Colonic mucosa (tissue), 4 donors: ENCODE data around the gene DIAPH3. TPM values are rescaled to one million over a fixed set of nuclear protein-coding genes. Genes with fewer than 3 reads are reported as not detected.
"Not testable (repeated sequence)": the region's sequence is repeated elsewhere in the genome, so short reads cannot be mapped to it uniquely, and the experiment has no call there.

Source experiments
- DNase-seq: peaks from one replicate; pipeline ENCODE4 v3.0.0-alpha.2; 2020
- H3K27ac ChIP-seq: fragments of 200-600 bp; one replicate; pipeline ENCODE4 v1.8.0; 2021
- H3K27me3 ChIP-seq: fragments of 200-600 bp; one replicate; pipeline ENCODE4 v1.8.0; 2021
- H3K36me3 ChIP-seq: fragments of 200-600 bp; one replicate; pipeline ENCODE4 v1.8.0; 2021
- H3K4me1 ChIP-seq: fragments of 200-600 bp; one replicate; pipeline ENCODE4 v1.8.0; 2021; ENCODE audit warnings: mild to moderate bottlenecking
- H3K4me3 ChIP-seq: fragments of 200-600 bp; one replicate; pipeline ENCODE4 v1.8.0; 2021
- H3K9ac ChIP-seq, 2 donors: one replicate each; pipeline ENCODE4 v1.7.0; 2013; ENCODE audit warnings: control low read depth in 2 of 2, low read depth in 2 of 2, low read length in 2 of 2
- H3K9me3 ChIP-seq: fragments of 200-600 bp; one replicate; pipeline ENCODE4 v1.8.0; 2021
- CTCF ChIP-seq: fragments of 200-600 bp; IDR thresholded peaks from one replicate; pipeline ENCODE4 v1.8.0; 2022; ENCODE audit warnings: antibody characterized with exemption, mild to moderate bottlenecking
- intact Hi-C: fragments of 100-400 bp; cut with DNase I; formaldehyde crosslinking; loops from one replicate; pipeline ENCODE4 v1.14.1; 2022
- total RNA-seq, 2 donors: library from RNA; stranded (reverse); fragmentation: NEBNext Ultra II Directional in 1 of 2; extraction: Animal tissue kit (Norgen Biotek cat#: 25700) in 1 of 2; gene quantifications; one replicate each; pipeline ENCODE4 v1.2.1, GENCODE V29; 2021
- donor health status: healthy.
- donor health status: DM: no; HTN: no; CAD: no.
- donor health status: DM: no; HTN: no; CAD: no.

The DIAPH3 gene
- total RNA-seq, result 10 to 100 TPM in 1 of 2 donors, 1 to 10 TPM in 1; 5.1 to 14.5 TPM

DNA sequence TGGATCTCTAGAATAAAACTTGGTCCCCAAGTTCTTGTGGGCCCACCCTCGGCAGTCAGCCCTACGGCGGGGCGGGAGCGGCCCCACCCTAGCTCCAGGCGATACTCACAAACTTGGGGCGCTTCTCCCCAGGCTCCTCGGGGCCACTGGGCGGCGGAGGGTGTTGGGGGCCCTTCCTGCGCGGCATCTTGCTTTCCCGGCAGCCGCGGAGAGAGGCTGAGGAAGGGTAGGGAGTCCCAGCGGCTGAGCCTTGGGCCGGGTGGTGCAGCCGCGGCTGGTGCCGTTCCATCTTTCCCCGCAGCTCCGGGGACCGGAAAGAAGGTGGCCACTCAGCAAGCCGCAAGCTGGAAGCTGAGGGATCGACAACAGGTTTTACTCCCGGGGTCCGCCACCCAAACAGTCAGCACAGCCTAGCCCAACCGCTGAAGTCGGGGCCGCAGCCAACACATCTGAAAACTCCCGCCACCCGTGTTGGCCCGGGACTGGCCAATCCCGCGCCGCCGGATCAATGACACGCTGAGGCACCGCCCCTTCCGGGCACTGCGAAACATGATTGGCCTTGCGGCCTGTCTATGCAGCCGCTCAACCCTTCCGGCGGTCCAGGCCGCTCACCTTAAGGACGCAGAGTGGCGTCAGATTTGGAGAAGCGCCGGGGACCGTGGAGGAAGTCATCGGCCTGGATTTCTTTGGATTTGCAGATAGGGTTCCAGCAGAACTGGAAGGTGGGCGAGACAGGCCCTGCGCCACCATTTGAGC is at the start of gene DIAPH3:
TSS of gene DIAPH3 (minus strand) at position 451 of the 756 bp plus-strand sequence. CDS start at position 289, 162 bp downstream.
- no peaks in the 10 kb centered on the region for H3K4me1 ChIP-seq
- peak within 1 kb of the TSS; percentile 88 for H3K27ac ChIP-seq
- H3K9me3 ChIP-seq, result no peaks in the 10 kb centered on the region
- no peaks in the 10 kb centered on the region for H3K27me3 ChIP-seq
- no peak for TF ChIP-seq CTCF
- no peaks in the 10 kb centered on the region for H3K36me3 ChIP-seq
- H3K4me3 ChIP-seq, result peak within 1 kb of the TSS; percentile 82
- peak within 1 kb of the TSS; percentile 61 to 95 for H3K9ac ChIP-seq
- intact Hi-C loops, result loop anchor here (10.0 kb wide), 1 partner anchor 241 kb away; no protein-coding TSS in a partner anchor
- DNase-seq, result peak; percentile 98

- H3K27me3 ChIP-seq, result no peaks in the 10 kb centered on the region
- no peak overlapping the region for H3K9ac ChIP-seq
- H3K27ac ChIP-seq, result no peak overlapping the region
- no peaks in the 10 kb centered on the region for H3K36me3 ChIP-seq
- no peak for DNase-seq
- TF ChIP-seq CTCF, result no peak
- no peaks in the 10 kb centered on the region for H3K9me3 ChIP-seq
- no peaks in the 10 kb centered on the region for H3K4me1 ChIP-seq
- H3K4me3 ChIP-seq, result no peak overlapping the region
- intact Hi-C loops, result no loop called here
Measured at GRCh38 chr13:60213236-60213744, 49.6 kb upstream of the DIAPH3 start.

DNA sequence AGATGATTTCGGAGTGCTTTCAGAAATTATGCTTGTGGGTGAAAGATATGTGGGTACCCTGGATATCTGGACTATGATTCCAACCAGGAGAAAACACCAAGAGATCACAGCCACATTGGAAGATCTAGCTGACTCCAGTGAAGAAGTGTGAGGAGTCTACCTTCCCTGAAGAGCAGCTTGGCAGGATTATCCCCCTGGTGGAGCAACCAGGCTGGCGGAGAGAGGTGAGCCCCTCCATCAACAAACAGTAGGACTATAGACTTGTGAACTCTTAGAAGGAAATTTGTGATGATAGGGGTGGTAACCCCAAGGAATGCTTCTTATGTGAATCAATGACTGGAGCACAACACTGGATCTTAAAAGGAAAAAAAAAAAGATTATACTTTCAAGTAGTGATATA is 47.8 kb upstream of the DIAPH3 start:
- no peak for TF ChIP-seq CTCF
- Histone ChIP-seq H3K27ac (no peak overlapping the region), H3K9ac (no peak overlapping the region), H3K4me3 (no peak overlapping the region), H3K36me3 (no peaks in the 10 kb centered on the region), H3K9me3 (no peaks in the 10 kb centered on the region), H3K4me1 (no peaks in the 10 kb centered on the region), H3K27me3 (no peaks in the 10 kb centered on the region)
- intact Hi-C loops, result no loop called here
- DNase-seq, result no peak

DNA sequence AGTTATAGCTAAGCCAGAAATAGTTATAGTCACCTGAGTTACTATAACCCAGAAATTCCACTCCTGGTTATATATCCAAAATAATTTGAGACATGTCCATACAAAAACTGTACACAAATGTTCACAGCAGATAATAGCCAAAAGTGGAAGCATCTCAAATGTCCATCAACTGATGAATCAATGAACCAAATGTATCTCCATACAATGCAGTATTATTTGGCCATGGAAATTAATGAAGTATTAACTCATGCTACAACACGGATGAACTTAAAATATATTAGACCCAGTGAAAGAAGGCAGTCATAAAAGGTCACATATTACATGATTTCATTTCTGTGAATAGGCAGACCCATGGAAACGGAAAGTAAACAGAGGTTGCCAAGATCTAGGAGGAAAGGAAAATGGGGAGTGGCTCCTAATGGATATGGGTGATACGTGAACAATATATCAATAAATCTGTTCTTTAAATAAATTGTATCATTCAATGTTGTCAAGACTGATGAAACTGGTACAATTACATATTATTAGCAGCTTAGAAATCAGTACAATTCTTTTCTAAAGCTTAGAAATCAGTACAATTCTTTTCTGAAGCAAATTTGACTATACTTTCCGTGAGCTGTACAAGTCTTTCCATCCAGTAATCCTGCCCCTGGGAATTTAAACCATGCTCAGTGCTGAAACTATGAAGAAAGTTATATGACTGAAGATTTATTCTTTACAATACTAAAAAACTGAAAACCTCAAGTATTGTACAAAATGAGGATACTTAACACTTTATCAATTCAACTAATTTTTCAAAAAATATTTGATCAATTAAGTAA is 47.0 kb upstream of the DIAPH3 start:
- H3K36me3 ChIP-seq, result no peaks in the 10 kb centered on the region
- DNase-seq, result no peak
- no peak overlapping the region for H3K4me3 ChIP-seq
- no peak overlapping the region for H3K9ac ChIP-seq
- intact Hi-C loops, result no loop called here
- no peaks in the 10 kb centered on the region for H3K4me1 ChIP-seq
- no peak for TF ChIP-seq CTCF
- no peaks in the 10 kb centered on the region for H3K27me3 ChIP-seq
- no peak overlapping the region for H3K27ac ChIP-seq
- no peaks in the 10 kb centered on the region for H3K9me3 ChIP-seq

DNA sequence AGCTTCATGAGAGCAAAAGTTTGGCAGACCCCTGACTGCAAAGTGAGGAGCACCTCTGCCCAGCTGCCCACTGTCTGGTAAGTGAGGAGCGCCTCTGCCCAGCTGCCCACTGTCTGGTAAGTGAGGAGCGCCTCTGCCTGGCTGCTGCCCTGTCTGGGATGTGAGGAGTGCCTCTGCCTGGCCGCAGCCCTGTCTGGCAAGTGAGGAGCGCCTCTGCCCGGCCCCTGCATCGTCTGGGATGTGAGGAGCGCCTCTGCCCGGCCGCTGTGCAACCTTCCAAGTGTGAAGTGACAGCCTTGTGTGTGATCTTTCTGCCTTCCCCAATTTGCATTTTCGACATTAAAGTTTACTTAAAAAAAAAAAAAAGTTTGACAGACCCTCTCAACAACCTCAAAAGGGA is 41.8 kb upstream of the DIAPH3 start:
- DNase-seq, H3K4me1 ChIP-seq, intact Hi-C loops, H3K9ac ChIP-seq, H3K36me3 ChIP-seq, H3K27me3 ChIP-seq, H3K4me3 ChIP-seq, H3K27ac ChIP-seq, H3K9me3 ChIP-seq: not testable (repeated sequence)
